K562 (cell line): ENCODE results near the gene LCLAT1. TPM values are rescaled to one million over a fixed set of nuclear protein-coding genes. Genes with fewer than 3 reads are reported as not detected.
A peak's percentile ranks its signal among the peaks of the same experiment; 100 is the strongest.

Source experiments
- AFF1 ChIP-seq, 2 experiments: fragments of 450-650 bp; IDR thresholded peaks; 2 replicates each; pipeline ENCODE4 v1.6.1; 2018; ENCODE audit warnings: mild to moderate bottlenecking in 2 of 2, low read depth in 1 of 2; ENCODE audit not compliant: partially characterized antibody in 2 of 2
- CHD2 ChIP-seq: IDR thresholded peaks from 2 replicates; pipeline ENCODE4 v1.6.1; 2011; ENCODE audit warnings: low read depth, low read length
- CXXC5 ChIP-seq: fragments of 250-450 bp; sonication (Bioruptor Pico); IDR thresholded peaks from 2 replicates; pipeline ENCODE4 v1.8.0; 2022; ENCODE audit warnings: inconsistent platforms, mild to moderate bottlenecking, moderate library complexity
- KDM2B ChIP-seq: fragments of 250-450 bp; sonication (Bioruptor Pico); IDR thresholded peaks from 2 replicates; pipeline ENCODE4 v1.8.0; 2021; ENCODE audit warnings: mild to moderate bottlenecking, moderate library complexity
- KDM4B ChIP-seq, 2 experiments: fragments of 450-650 bp in 1 of 2; sonication (generic) in 1 of 2; IDR thresholded peaks; 2 replicates each; pipeline ENCODE4 v1.6.1; 2016 to 2017; ENCODE audit warnings: borderline replicate concordance in 2 of 2, antibody characterized with exemption in 1 of 2, low read depth in 1 of 2, mild to moderate bottlenecking in 1 of 2
- MEF2A ChIP-seq: IDR thresholded peaks from 2 replicates; pipeline ENCODE4 v1.6.1; 2011; ENCODE audit warnings: low read depth, mild to moderate bottlenecking, low read length, moderate library complexity; ENCODE audit not compliant: control insufficient read depth
- NCOA2 ChIP-seq, 2 experiments: fragments of 450-650 bp; IDR thresholded peaks; 2 replicates each; pipeline ENCODE4 v1.6.1; 2018; ENCODE audit warnings: mild to moderate bottlenecking in 2 of 2, moderate library complexity in 1 of 2; ENCODE audit not compliant: partially characterized antibody in 2 of 2
- NELFE ChIP-seq: IDR thresholded peaks from 2 replicates; pipeline ENCODE4 v1.6.1; 2011; ENCODE audit warnings: mild to moderate bottlenecking; ENCODE audit not compliant: insufficient read depth, insufficient read length
- SIN3B ChIP-seq: fragments of 450-650 bp; IDR thresholded peaks from 2 replicates; pipeline ENCODE4 v1.6.1; 2017; ENCODE audit warnings: low read depth, mild to moderate bottlenecking, moderate library complexity
- SRF ChIP-seq, 2 experiments: fragments of 250-450, 450-650 bp in 1 of 2; sonication (Bioruptor Pico) in 1 of 2; sonication (generic) in 1 of 2; formaldehyde crosslinking; IDR thresholded peaks; 2 replicates each; pipeline versions ENCODE4 v1.5.0 to v1.5.1; 2020 to 2022; ENCODE audit warnings: mild to moderate bottlenecking in 1 of 2, missing genetic modification reagents in 1 of 2
- TFAM ChIP-seq: fragments of 250-450 bp; sonication (Bioruptor Pico); conservative IDR thresholded peaks from 2 replicates; pipeline ENCODE4 v1.5.0; 2021; ENCODE audit warnings: mild to moderate bottlenecking, moderate library complexity
- ZBTB17 ChIP-seq: fragments of 450-650 bp; formaldehyde crosslinking; IDR thresholded peaks from 2 replicates; pipeline ENCODE4 v1.4.0; 2020; ENCODE audit warnings: mild to moderate bottlenecking
- ZNF124 ChIP-seq: sonication (generic); formaldehyde crosslinking; IDR thresholded peaks from 2 replicates; pipeline ENCODE4 v1.8.1; 2022; ENCODE audit warnings: missing genetic modification reagents
- ZNF324 ChIP-seq: fragments of 250-450 bp; sonication (Bioruptor Pico); IDR thresholded peaks from 2 replicates; pipeline ENCODE4 v1.4.0; 2020; ENCODE audit warnings: mild to moderate bottlenecking
- ZNF431 ChIP-seq: sonication (generic); formaldehyde crosslinking; IDR thresholded peaks from 2 replicates; pipeline ENCODE4 v1.8.0; 2022; ENCODE audit warnings: mild to moderate bottlenecking, missing genetic modification reagents
- ZNF445 ChIP-seq: fragments of 250-450 bp; sonication (Bioruptor Pico); IDR thresholded peaks from 2 replicates; pipeline ENCODE4 v1.4.0; 2020; ENCODE audit warnings: low read depth, mild to moderate bottlenecking, moderate library complexity
- ZNF696 ChIP-seq: fragments of 250-450 bp; sonication (Bioruptor Pico); conservative IDR thresholded peaks from 2 replicates; pipeline ENCODE4 v1.4.0; 2020; ENCODE audit warnings: mild to moderate bottlenecking, moderate library complexity
- ZSCAN32 ChIP-seq: fragments of 450-650 bp; formaldehyde crosslinking; IDR thresholded peaks from 2 replicates; pipeline ENCODE4 v1.4.0; 2020; ENCODE audit warnings: mild to moderate bottlenecking, moderate library complexity
- polyA plus RNA-seq, 8 experiments: library from polyadenylated mRNA; depleted of rRNA in 4 of 8; stranded (reverse) in 5 of 8; unstranded in 3 of 8; fragments of >200 nt; fragmentation: Nextera tagmentation in 2 of 8; fragmentation: Illumina TruSeq in 1 of 8; extraction: Ambion mirVana in 2 of 8; extraction: Trizol in 1 of 8; gene quantifications; 2 replicates each; pipeline versions ENCODE4 v1.2.1 to v1.2.3, GENCODE V29; 2011 to 2014; ENCODE audit warnings: inconsistent platforms in 1 of 8, missing spikeins in 1 of 8
- total RNA-seq, 7 experiments: library from RNA; depleted of rRNA in 6 of 7; stranded (reverse); fragments of >200 nt in 6 of 7; fragmentation: Illumina TruSeq in 2 of 7; extraction: Trizol in 2 of 7; gene quantifications; 2 replicates each; pipeline versions ENCODE4 v1.2.1 to v1.2.3, GENCODE V29; 2011 to 2021; ENCODE audit warnings: low replicate concordance in 1 of 7
- TF ChIP-seq, protein P1 (sequence below): fragments of 450-650 bp; formaldehyde crosslinking; IDR thresholded peaks from 2 replicates; pipeline ENCODE4 v1.4.0; 2020; ENCODE audit warnings: mild to moderate bottlenecking, moderate library complexity
- TF ChIP-seq, protein P2 (sequence below), 2 experiments: fragments of 450-650 bp in 1 of 2; sonication (generic) in 1 of 2; formaldehyde crosslinking; conservative IDR thresholded peaks; 2 replicates each; pipeline versions ENCODE4 v1.4.0 to v1.8.1; 2020 to 2022; ENCODE audit warnings: mild to moderate bottlenecking in 1 of 2, missing genetic modification reagents in 1 of 2

The LCLAT1 gene
- total and polyA plus RNA-seq, 9 of the 15 experiments (the other 6 are each of a cell fraction or from before 2014, with no cell fraction given): 8.9 to 63.3 (median 25.4) TPM

- TF ChIP-seq KDM2B (CRISPR knock-in tag) (no peak), SRF (CRISPR knock-in tag; IDR thresholded peaks at IDR 0.05) (peak; percentile 35 to 92; a peak in 3 of 4 replicates), CHD2 (peak; percentile 16; the same call in 1 of the 2 replicates), ZNF696 (CRISPR knock-in tag) (peak; percentile 92), NCOA2 (IDR thresholded peaks at IDR 0.05; ENCODE audit: partially characterized antibody in 2 of 2) (no peak), NELFE (peak; percentile 53), SIN3B (no peak), ZBTB17 (peak; percentile 90), TFAM (no peak), MEF2A (peak; percentile 48), ZNF124 (CRISPR knock-in tag) (no peak), AFF1 (IDR thresholded peaks at IDR 0.05; ENCODE audit: low read depth in 1 of 2, partially characterized antibody in 2 of 2) (peak in 1 of 2 experiments; percentile 28), ZNF324 (CRISPR knock-in tag) (no peak), ZNF431 (CRISPR knock-in tag) (peak; percentile 49; the same call in 1 of the 2 replicates), KDM4B (IDR thresholded peaks at IDR 0.05; ENCODE audit: borderline replicate concordance in 2 of 2, low read depth in 1 of 2) (peak in 1 of 2 experiments; percentile 88; a peak in 1 of 4 replicates), ZNF445 (CRISPR knock-in tag) (peak; percentile 96), CXXC5 (CRISPR knock-in tag) (no peak), ZSCAN32 (peak; percentile 95)
- TF ChIP-seq, protein P1, sequence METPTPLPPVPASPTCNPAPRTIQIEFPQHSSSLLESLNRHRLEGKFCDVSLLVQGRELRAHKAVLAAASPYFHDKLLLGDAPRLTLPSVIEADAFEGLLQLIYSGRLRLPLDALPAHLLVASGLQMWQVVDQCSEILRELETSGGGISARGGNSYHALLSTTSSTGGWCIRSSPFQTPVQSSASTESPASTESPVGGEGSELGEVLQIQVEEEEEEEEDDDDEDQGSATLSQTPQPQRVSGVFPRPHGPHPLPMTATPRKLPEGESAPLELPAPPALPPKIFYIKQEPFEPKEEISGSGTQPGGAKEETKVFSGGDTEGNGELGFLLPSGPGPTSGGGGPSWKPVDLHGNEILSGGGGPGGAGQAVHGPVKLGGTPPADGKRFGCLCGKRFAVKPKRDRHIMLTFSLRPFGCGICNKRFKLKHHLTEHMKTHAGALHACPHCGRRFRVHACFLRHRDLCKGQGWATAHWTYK (CRISPR knock-in tag): peak; percentile 73; the same call in 1 of the 2 replicates
- TF ChIP-seq, protein P2, sequence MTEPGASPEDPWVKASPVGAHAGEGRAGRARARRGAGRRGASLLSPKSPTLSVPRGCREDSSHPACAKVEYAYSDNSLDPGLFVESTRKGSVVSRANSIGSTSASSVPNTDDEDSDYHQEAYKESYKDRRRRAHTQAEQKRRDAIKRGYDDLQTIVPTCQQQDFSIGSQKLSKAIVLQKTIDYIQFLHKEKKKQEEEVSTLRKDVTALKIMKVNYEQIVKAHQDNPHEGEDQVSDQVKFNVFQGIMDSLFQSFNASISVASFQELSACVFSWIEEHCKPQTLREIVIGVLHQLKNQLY (CRISPR knock-in tag; conservative IDR thresholded peaks at IDR 0.05): 0 out of 4 replicates have a peak, but pooled peaks of 1 of the 2 experiments have one; percentile 60
Observed at GRCh38 chr2:30661173-30662107, 214.4 kb downstream of the LCLAT1 start (continued).
